BE2C (cell line): ENCODE data around the gene CPOX.

Experiments used
- DNase-seq: peaks from one replicate; pipeline ENCODE4 v3.0.0-alpha.2; 2020
- H3K27me3 ChIP-seq: fragments of 250-450 bp; sonication (Bioruptor Pico); 2 replicates; pipeline ENCODE4 v1.5.1; 2020; ENCODE audit warnings: mild to moderate bottlenecking
- H3K36me3 ChIP-seq: fragments of 250-450 bp; sonication (Bioruptor Pico); 2 replicates; pipeline ENCODE4 v1.5.1; 2020; ENCODE audit warnings: mild to moderate bottlenecking
- H3K4me1 ChIP-seq: fragments of 250-450 bp; sonication (Bioruptor Pico); 2 replicates; pipeline ENCODE4 v1.5.1; 2020
- H3K4me3 ChIP-seq: 2 replicates; pipeline ENCODE4 v1.5.1; 2011; ENCODE audit warnings: low read depth, low read length
- H3K9me3 ChIP-seq: fragments of 250-450 bp; sonication (Bioruptor Pico); 2 replicates; pipeline ENCODE4 v1.5.1; 2020
- CTCF ChIP-seq: IDR thresholded peaks from 2 replicates; pipeline ENCODE4 v1.5.1; 2012; ENCODE audit warnings: mild to moderate bottlenecking, low read depth, low read length

Gene CPOX

GRCh38 chr3:98531622-98532274 is 61.7 kb downstream of the CPOX start, which contains the start of gene GPR15:
Gene GPR15 (plus strand): TSS chr3:98531978. CDS start chr3:98532034, 56 bp downstream.
- peaks cover 6% of the 10 kb centered on the region for H3K4me1 ChIP-seq
- no peak for TF ChIP-seq CTCF
- H3K9me3 ChIP-seq, result no peaks in the 10 kb centered on the region
- no peak for DNase-seq
- H3K4me3 ChIP-seq, result 0 out of 2 replicates have a peak within 1 kb of the TSS, but pooled peaks have one; percentile 7
- H3K27me3 ChIP-seq, result no peaks in the 10 kb centered on the region
- H3K36me3 ChIP-seq, result no peaks in the 10 kb centered on the region

DNA sequence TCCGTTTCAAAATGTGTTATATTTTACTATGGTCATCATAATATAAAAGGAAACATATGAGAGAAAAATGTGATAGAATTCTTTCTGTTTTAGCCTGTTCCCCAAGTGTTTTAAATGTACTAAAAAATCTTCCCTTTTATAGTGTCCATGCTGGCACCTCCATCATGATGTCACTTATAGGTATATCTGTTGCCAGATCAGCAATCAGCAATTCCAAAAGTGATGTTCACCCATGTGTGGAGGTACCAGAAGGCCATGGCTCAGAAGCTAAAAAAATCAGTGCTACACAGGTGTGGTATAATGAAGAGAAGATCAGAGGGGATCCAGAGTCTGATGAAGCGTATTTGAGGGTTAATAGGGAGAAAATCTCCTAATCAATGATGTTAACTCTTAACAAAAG is 62.7 kb downstream of the CPOX start:
- DNase-seq, result no peak
- no peak overlapping the region for H3K4me3 ChIP-seq

GRCh38 chr3:98529856-98530459 is 63.5 kb downstream of the CPOX start:
- no peaks in the 10 kb centered on the region for H3K27me3 ChIP-seq
- H3K36me3 ChIP-seq, result no peaks in the 10 kb centered on the region
- no peak for TF ChIP-seq CTCF
- no peaks in the 10 kb centered on the region for H3K9me3 ChIP-seq
- H3K4me3 ChIP-seq, result no peak overlapping the region
- peaks cover 6% of the 10 kb centered on the region for H3K4me1 ChIP-seq
- DNase-seq, result no peak

More for the DNA sequence above, 62.7 kb downstream of the CPOX start:
- H3K9me3 ChIP-seq, result no peaks in the 10 kb centered on the region
- H3K27me3 ChIP-seq, result no peaks in the 10 kb centered on the region
- no peak for TF ChIP-seq CTCF
- no peaks in the 10 kb centered on the region for H3K36me3 ChIP-seq
- H3K4me1 ChIP-seq, result peaks cover 6% of the 10 kb centered on the region
